OCI-LY1 (cell line): Measurements from ENCODE around the gene MYD88.
A peak's percentile ranks its signal among the peaks of the same experiment; 100 is the strongest.

Source experiments
- H2AFZ ChIP-seq: fragments of 200-600 bp; sonication (generic), shearing (Covaris generic); 2 replicates; pipeline ENCODE4 v1.6.0; 2014; ENCODE audit warnings: antibody characterized with exemption, mild to moderate bottlenecking, low read length
- H3F3A ChIP-seq: fragments of 200-600 bp; sonication (generic), shearing (Covaris generic); 2 replicates; pipeline ENCODE4 v1.6.0; 2014; ENCODE audit warnings: mild to moderate bottlenecking, antibody characterized with exemption, low read length, moderate library complexity; ENCODE audit not compliant: insufficient read depth
- H3K27ac ChIP-seq: fragments of 200-600 bp; sonication (generic); 2 replicates; pipeline ENCODE4 v1.5.1; 2014; ENCODE audit warnings: low read length, mixed run types, mild to moderate bottlenecking, low read depth; ENCODE audit not compliant: poor library complexity, severe bottlenecking
- H3K27me3 ChIP-seq: fragments of 200-600 bp; sonication (generic); 2 replicates; pipeline ENCODE4 v1.6.0; 2014; ENCODE audit warnings: antibody characterized with exemption, mild to moderate bottlenecking, low read length, moderate library complexity; ENCODE audit not compliant: insufficient read depth
- H3K36me3 ChIP-seq: fragments of 200-600 bp; sonication (generic); 2 replicates; pipeline ENCODE4 v1.6.1; 2014; ENCODE audit warnings: mild to moderate bottlenecking, antibody characterized with exemption, low read length, moderate library complexity, mixed read lengths; ENCODE audit not compliant: insufficient read depth
- H3K4me1 ChIP-seq: fragments of 200-600 bp; sonication (generic); 2 replicates; pipeline ENCODE4 v1.5.1; 2014; ENCODE audit warnings: mild to moderate bottlenecking, low read length, moderate library complexity; ENCODE audit not compliant: insufficient read depth, severe bottlenecking
- H3K4me2 ChIP-seq: fragments of 200-600 bp; sonication (generic), shearing (Covaris generic); 2 replicates; pipeline ENCODE4 v1.6.1; 2014; ENCODE audit warnings: low read length
- H3K4me3 ChIP-seq: fragments of 200-600 bp; sonication (generic); 2 replicates; pipeline ENCODE4 v1.5.1; 2014; ENCODE audit warnings: low read length, low read depth, mild to moderate bottlenecking, mixed read lengths; ENCODE audit not compliant: poor library complexity, severe bottlenecking
- H3K79me2 ChIP-seq: fragments of 200-600 bp; shearing (Covaris generic); 2 replicates; pipeline ENCODE4 v1.6.1; 2016; ENCODE audit warnings: mixed run types, low read length, mixed read lengths; ENCODE audit not compliant: insufficient read depth
- H3K9ac ChIP-seq: fragments of 200-600 bp; sonication (generic), shearing (Covaris generic); 2 replicates; pipeline ENCODE4 v1.6.1; 2014; ENCODE audit warnings: mild to moderate bottlenecking, low read length, mixed read lengths
- H3K9me2 ChIP-seq: fragments of 200-600 bp; sonication (generic), shearing (Covaris generic); 2 replicates; pipeline ENCODE4 v1.6.1; 2014; ENCODE audit warnings: low read depth, mild to moderate bottlenecking, low read length, mixed read lengths
- H3K9me3 ChIP-seq: fragments of 200-600 bp; shearing (Covaris generic); 2 replicates; pipeline ENCODE4 v1.6.1; 2014; ENCODE audit warnings: low read length, mixed read lengths
- H4K20me1 ChIP-seq: fragments of 200-600 bp; sonication (generic), shearing (Covaris generic); 2 replicates; pipeline ENCODE4 v1.6.0; 2016; ENCODE audit warnings: mild to moderate bottlenecking, low read length; ENCODE audit not compliant: insufficient read depth
- CTCF ChIP-seq: fragments of 200-600 bp; sonication (generic), shearing (Covaris generic); IDR thresholded peaks from 2 replicates; pipeline ENCODE4 v1.5.1; 2017; ENCODE audit warnings: mild to moderate bottlenecking, antibody characterized with exemption, low read length, moderate library complexity, mixed read lengths
- EZH2 ChIP-seq: fragments of 200-600 bp; sonication (generic), shearing (Covaris generic); IDR thresholded peaks from 2 replicates; pipeline ENCODE4 v1.8.0; 2017; ENCODE audit warnings: borderline replicate concordance, mixed run types, mild to moderate bottlenecking, antibody characterized with exemption, low read length, moderate library complexity, mixed read lengths

Gene MYD88

GRCh38 chr3:38139191-38139590 lies 730 bp downstream of the MYD88 start:
- Histone ChIP-seq H3K4me1 (peaks cover 32% of the 10 kb centered on the region), H3K27ac (peak overlapping the region; percentile 44)

GRCh38 chr3:38139652-38140051 lies 1.2 kb downstream of the MYD88 start:
- Histone ChIP-seq H3K79me2 (no peaks in the 10 kb centered on the region), H3K9me3 (no peaks in the 10 kb centered on the region), H2AFZ (no peak overlapping the region), H3K27me3 (no peaks in the 10 kb centered on the region), H3K4me3 (peak overlapping the region; percentile 94), H3K4me2 (peak overlapping the region; percentile 80), H4K20me1 (no peaks in the 10 kb centered on the region), H3K36me3 (peaks cover 22% of the 10 kb centered on the region), H3K9ac (peak overlapping the region; percentile 93), H3F3A (no peaks in the 10 kb centered on the region), H3K9me2 (no peaks in the 10 kb centered on the region), H3K4me1 (peaks cover 32% of the 10 kb centered on the region), H3K27ac (no peak overlapping the region)
- no peak for TF ChIP-seq CTCF
- TF ChIP-seq EZH2: no peak

More at GRCh38 chr3:38139191-38139590, 730 bp downstream of the MYD88 start:
- peak overlapping the region; percentile 93 for H3K9ac ChIP-seq
- no peaks in the 10 kb centered on the region for H4K20me1 ChIP-seq
- H3K9me2 ChIP-seq: no peaks in the 10 kb centered on the region
- H3F3A ChIP-seq: no peaks in the 10 kb centered on the region
- H3K27me3 ChIP-seq: no peaks in the 10 kb centered on the region
- H3K9me3 ChIP-seq: no peaks in the 10 kb centered on the region
- H2AFZ ChIP-seq: 0 out of 2 replicates have a peak overlapping the region, but pooled peaks have one; percentile 50
- H3K4me2 ChIP-seq: peak overlapping the region; percentile 80
- no peak for TF ChIP-seq CTCF
- H3K36me3 ChIP-seq: peaks cover 23% of the 10 kb centered on the region
- H3K79me2 ChIP-seq: no peaks in the 10 kb centered on the region
- H3K4me3 ChIP-seq: peak overlapping the region; percentile 94

- H3K9me2 ChIP-seq: no peaks in the 10 kb centered on the region
- H3K9me3 ChIP-seq: no peaks in the 10 kb centered on the region
- no peaks in the 10 kb centered on the region for H3K79me2 ChIP-seq
- no peaks in the 10 kb centered on the region for H3K27me3 ChIP-seq
- peaks cover 22% of the 10 kb centered on the region for H3K36me3 ChIP-seq
- TF ChIP-seq CTCF (no peak), EZH2 (no peak)
- no peak overlapping the region; the same call in 1 of the 2 replicates for H3K4me2 ChIP-seq
- H3K4me1 ChIP-seq: peaks cover 27% of the 10 kb centered on the region
- H4K20me1 ChIP-seq: no peaks in the 10 kb centered on the region
- H2AFZ ChIP-seq: no peak overlapping the region
- no peak overlapping the region for H3K27ac ChIP-seq
- H3K9ac ChIP-seq: no peak overlapping the region
- no peaks in the 10 kb centered on the region for H3F3A ChIP-seq
- H3K4me3 ChIP-seq: no peak overlapping the region
Observed at GRCh38 chr3:38140326-38141172, 2.1 kb downstream of the MYD88 start.
